Fibroblast of lung (primary cell): ENCODE results near the gene CREG1.

ENCODE experiments used
- EZH2 ChIP-seq: IDR thresholded peaks from 2 replicates; pipeline ENCODE4 v1.5.1; 2012; ENCODE audit warnings: low read length, control low read depth, mild to moderate bottlenecking; ENCODE audit errors: missing control alignments
- TF ChIP-seq, protein P1 (sequence below), 2 donors: IDR thresholded peaks in 1 of 2; conservative IDR thresholded peaks in 1 of 2; 1 replicate in 1 of 2; 2 replicates in 1 of 2; pipeline ENCODE4 v1.5.1; 2011 to 2012; ENCODE audit warnings: low read length in 2 of 2, control low read depth in 1 of 2, inconsistent platforms in 1 of 2, low read depth in 1 of 2, mild to moderate bottlenecking in 1 of 2

DNA sequence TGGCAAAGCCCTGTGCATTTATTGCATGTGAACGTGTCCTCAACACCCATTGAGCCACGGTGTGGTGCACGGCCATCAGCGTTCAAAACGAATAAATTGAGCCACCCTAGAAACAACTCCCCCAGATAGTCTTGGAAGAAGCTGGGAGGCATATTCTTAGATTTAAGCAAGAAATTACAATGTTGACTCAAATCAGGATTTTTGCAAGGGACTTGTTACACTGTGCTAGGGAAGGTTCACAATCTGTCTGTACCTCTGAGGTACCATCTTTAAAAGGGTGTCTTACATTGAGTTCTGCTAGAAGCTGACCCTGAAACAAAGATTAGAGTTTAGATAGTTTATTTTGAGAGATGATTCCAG lies 51.4 kb downstream of the CREG1 start:
- TF ChIP-seq, protein P1, sequence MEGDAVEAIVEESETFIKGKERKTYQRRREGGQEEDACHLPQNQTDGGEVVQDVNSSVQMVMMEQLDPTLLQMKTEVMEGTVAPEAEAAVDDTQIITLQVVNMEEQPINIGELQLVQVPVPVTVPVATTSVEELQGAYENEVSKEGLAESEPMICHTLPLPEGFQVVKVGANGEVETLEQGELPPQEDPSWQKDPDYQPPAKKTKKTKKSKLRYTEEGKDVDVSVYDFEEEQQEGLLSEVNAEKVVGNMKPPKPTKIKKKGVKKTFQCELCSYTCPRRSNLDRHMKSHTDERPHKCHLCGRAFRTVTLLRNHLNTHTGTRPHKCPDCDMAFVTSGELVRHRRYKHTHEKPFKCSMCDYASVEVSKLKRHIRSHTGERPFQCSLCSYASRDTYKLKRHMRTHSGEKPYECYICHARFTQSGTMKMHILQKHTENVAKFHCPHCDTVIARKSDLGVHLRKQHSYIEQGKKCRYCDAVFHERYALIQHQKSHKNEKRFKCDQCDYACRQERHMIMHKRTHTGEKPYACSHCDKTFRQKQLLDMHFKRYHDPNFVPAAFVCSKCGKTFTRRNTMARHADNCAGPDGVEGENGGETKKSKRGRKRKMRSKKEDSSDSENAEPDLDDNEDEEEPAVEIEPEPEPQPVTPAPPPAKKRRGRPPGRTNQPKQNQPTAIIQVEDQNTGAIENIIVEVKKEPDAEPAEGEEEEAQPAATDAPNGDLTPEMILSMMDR (conservative IDR thresholded peaks at IDR 0.05 in 1 of 2, IDR thresholded peaks at IDR 0.05 in 1 of 2; ENCODE audit: low read depth in 1 of 2, low read length in 2 of 2) = no peak
- TF ChIP-seq EZH2 = no peak
